Stimulated activated CD4-positive, alpha-beta T cell treated with anti-CD3 and anti-CD28 coated beads, Interleukin-12 subunit alpha, Interleukin-12 subunit beta, amount 100 ng/mL, for 4 hours (primary cell): ENCODE measurements around the gene DDX11.
"Not testable (repeated sequence)": the region's sequence is repeated elsewhere in the genome, so short reads cannot be mapped to it uniquely, and the experiment has no call there.

Experiments used
- DNase-seq: peaks from one replicate; pipeline ENCODE4 v3.0.0-alpha.2; 2020

DDX11 gene

DNA sequence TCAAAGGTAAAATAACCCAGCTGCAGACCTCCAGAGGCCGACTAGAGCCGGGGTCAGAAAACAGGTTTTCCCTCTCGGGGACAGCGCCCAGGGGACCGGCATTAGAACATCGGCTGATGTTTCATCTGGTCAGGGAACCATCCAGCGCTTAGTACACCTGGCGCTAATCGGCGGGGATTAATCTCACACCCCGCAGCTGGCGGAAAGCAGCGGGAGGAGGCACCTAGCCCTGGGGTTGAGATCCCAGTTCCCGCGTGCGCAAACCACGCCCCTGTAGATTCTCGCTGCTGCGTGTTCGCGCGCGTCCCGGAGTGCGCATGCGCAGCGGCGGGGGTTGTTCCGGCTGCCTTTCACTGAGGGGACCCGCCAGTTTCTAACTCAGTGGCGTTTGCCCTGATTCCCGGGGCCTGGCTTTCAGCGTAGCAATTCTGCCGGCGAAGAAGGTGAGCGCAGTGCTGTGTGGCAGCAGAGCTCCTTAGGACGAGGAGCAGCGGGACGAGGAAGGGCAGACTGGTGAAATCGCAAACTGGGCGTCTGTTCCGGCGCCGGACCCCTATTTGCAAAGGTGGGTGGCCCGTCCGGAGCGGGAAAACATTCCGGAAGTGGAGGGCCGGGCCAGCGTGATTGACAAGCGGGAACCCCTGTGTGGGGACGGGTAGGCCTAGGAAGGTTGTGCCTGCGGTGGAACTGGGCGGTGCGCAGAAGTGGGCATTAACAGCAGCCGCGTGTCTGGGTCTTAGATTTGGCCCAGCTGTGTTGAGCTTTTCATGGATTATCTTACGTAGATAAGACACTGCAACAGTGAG, at the start of gene DDX11:
TSS of gene DDX11 (plus strand) at position 334 of the 806 bp plus-strand sequence. CDS start 4,534 bp downstream, outside the sequence.
- peak; percentile 86 for DNase-seq

DNA sequence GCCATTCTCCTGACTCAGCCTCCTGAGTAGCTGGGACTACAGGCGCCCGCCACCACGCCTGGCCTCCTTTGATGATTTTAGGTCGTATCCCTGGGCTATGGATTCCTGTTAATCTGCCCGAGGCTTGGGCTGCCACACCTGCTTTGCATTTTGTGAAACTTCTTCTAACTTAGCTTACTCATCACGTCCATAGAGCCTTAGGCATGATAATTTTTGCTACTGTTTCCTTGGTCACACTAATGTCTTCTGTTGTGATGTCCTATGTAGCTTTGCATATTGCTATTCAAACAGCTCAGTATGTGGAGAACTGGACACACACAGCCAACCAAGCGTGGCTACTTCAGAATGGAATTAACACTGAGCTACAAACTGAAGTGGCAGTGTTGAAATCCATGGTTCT, 47.5 kb upstream of the DDX11 start:
- DNase-seq = no peak

DNA sequence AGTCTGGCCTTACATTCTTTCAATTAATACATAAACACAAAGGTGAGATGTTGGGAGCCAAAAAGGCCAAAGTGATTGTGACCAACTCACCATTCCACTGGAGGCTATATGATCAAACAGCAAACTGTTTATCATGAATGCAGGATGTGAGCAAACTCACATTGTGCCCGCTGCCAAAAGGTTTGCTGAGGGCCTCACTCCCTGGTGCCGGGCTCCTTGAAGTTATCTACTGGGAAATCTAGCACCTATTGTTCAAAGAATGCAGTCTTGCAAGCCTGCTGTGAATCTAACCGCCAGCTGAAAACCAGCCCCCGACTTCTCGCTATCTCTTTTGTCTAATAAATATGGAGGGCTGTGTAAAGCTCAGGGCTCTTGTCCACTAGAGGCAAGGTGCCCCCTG, 46.7 kb upstream of the DDX11 start:
- not testable (repeated sequence) for DNase-seq

DNA sequence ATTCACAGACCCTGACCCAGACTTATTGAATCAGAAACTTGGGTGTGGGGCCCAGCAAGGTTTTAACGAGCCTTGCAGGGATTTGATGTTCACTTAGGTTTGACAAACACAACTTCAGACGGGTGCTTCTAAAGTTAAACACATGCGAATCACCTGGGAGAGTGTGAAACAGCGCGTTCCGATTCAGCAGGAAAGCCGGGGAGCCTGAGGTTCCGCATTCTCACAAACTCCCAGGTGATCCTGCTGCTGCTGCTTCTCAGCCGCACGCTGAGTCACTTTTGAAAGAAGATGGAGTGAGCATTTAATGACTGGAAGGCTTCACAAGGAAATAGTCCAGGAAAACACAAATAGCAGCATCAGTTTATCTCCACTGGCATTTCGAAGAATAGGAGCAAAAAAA, 44.2 kb upstream of the DDX11 start:
- no peak for DNase-seq

DNA sequence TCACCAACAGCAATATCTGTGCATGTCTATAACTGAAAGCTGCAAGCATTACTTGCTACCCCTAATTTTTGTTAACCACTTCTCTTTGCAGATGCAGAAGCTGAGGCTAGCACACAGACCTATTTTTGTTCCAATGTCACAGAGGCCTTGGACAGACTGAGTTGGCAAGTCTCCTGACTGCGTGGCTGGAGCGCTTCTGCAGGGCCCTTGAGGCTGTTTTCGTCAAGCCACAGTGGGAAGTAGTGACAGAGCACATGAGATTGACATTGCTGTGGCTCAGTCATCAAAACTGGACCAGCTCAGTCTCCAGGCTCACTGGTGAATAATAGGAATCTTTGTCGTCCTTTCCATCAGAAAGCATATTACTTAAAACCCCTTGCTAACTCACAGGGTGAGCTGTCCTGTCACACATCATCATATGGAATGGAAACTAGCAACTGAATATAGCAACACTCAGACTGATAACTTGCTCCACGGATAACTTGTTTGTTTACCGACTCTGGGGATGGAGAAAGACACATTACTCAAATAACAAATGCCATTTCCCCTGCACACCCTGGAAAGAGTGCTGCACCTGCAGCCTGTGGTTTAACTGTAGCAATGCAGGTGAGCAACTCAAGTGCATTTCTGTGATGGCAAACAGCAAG, 43.6 kb upstream of the DDX11 start:
- no peak for DNase-seq

DNA sequence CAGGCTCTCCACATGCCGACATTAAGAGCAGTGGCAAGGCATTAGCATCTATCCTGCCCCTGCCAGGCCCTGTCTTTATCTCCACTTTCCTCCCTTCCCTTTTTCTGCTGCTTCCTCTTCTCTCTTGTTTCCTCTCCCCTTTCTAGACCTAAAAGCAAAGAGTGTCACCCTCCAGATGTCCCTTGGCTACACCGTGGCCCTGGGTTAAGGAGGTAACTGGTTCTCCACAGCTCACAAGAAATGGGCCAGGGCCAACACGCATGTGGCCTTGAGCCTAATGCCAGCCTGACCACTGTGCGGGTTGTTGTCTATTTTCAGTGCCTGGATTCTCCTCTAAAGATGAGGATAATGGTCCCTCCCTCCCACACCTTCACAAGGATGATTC, 41.7 kb upstream of the DDX11 start:
- no peak for DNase-seq

DNA sequence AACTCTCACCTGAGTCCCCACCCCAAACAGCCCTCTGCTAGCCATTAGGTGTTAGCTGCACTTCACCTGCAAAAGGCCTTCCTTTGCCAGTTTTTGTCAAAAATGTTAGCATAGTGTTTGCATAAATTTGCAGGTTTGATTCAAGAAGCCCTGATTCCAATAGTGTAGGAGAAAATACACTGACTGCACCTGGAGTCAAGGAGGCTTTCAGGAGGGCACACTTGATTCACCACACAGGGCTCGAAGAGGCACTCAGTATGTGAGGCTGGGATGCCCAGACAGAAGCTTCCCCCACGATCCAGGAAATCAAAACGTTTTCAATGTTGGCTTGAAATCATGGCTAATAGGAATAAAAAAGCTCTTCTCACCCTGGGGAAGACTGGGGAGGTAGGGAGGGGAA, 40.5 kb upstream of the DDX11 start:
- no peak for DNase-seq

DNA sequence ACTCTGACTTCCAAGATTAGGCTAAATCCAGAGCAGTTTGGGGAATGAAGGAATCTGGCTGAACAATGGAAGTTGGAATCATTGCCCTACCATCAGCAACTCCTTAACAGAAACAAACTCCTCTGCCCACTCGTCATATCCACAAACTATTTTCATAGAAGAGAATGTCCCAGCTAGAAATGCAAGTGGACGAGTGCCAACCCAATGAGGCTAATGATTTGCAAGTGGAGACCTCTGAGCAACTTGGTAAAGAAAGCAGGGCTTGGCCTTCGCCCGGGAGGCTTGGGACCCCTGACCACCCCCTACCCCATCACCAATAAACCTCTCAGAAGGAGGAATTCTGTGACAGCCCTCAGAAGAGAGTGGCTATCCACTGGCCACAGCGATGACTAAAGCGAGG, 40.0 kb upstream of the DDX11 start:
- DNase-seq = no peak

DNA sequence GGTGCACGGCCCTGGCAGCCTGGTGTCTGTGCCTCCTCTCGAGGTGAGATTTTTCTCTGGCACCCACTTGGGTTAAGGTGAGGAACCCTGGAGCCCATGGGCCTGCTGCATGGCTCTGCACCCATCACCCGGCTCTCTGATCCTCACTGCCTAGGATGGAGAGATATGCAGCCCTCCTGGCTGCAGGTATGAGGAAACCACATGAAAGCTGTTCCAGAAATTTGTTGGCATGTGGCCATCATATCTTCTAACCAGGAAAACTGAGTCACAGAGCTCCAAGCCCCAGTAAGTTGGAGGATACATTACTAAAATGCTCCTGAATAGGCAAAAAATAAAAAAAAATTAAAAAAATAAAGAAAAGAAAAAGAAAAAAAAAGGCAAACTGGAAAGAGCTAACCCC, 39.3 kb upstream of the DDX11 start:
- DNase-seq = no peak

DNA sequence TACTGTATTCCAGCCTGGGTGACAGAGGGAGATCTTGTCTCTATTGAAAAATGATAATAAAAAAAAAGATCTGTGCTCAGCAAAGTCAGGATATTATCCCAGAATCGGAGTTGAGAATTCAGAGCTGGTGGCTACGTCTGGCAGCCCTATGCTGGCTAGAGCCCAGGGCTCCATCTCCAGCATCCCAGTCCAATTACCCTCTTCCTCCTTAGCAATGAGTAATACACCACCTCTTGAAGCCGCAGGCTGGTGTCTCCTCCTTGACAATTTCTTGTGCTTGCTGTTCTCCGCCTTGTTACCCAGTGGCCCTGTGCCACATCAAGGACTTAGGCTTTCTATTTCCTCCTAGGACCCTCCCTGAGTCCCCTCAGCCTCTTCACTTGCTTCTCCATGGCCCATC, 38.4 kb upstream of the DDX11 start:
- no peak for DNase-seq

DNA sequence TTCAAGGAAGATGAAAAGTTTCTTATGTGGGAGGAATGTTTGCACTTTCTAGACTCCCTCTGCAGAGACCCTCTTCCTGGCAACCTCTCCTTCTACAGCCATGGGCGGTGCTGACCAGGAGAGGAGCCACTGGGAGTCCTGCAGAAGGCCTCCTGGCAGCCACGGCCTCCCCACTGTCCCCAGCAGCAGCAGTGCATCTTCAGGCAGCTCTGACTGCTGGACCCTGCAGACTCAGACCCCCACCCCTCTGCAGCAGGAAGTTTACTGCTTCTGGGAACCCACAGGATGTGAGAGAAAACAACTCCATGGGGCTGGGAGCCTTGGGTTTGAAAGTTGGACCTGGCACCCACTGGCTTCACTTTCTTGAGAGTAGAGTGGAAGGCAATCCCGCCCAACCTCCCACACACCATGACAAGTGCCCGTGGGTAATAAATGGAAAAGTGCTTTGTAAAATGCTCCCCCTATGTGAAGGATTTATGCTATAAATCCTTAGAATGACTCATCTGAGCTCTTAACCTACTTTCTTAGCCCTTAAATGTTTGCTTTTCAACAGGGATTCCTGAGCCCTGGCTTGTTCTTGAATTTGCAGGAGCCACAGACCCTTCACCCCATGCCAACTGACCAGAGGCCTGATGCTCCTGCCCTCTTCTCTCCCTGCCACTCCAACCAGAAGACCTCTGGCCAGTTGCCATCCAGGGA, 37.5 kb upstream of the DDX11 start:
- no peak for DNase-seq

DNA sequence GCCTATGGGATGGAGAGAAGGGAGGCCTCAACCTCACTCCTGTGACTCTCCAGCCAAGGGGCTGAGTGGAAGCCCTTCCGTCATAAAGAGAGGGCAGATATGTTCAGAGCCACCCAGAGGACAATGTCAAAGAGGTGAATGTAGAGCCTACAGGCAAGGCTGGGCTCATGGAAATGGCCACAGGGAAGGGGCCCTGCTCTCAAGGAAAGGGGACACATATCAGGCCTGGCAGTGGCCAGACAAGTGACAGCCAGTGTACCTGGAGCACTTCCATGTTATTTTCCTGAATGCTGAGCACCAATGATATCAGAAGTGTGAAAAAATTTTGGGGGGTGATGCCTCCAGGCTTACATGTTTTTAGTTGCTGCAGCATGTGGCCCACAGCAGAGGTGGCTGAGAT, 36.6 kb upstream of the DDX11 start:
- no peak for DNase-seq

DNA sequence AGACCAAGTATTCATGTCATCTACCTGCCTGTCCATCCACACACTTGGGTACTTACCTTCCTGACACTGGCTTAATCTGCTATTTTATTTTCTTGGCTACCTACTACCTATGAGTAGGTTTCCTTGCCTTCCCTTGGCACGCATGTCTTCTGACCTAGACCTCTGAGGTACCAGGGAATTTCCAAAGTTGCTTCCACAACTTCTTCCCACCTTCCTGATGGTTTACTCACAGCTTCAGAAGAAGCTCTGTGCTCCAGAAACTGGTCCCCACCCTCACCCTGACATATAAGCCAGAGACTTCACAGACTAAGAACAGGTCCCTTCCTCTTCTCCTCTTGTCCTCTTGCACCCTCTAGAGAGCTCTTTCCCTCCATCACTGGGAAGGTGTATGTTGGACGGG, 35.7 kb upstream of the DDX11 start:
- DNase-seq = no peak

DNA sequence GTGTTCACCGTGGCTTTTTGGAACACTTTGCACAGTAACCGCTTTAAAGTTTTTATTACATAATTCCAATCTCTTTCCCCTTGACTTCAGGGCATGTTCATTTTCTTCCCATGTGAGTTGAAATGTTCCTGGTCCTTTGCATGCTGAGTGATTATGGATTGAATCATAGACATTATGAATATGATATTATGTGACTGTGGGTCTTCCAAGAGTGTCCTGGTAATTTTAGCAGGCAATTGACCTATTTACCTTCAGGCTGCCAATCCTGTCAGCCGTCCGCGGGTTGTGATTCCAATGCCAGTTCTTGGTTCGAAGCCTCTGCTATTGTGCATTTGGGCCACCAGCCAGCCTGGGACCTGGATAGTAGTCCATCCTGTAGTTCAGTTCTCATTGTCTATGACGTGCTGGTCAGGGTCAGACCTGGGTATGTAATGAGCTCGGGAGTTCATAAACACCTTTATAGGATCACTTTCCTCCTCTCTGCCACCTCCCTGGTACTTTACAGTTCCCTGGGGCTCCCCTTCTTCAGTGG, 32.6 kb upstream of the DDX11 start:
- no peak for DNase-seq

DNA sequence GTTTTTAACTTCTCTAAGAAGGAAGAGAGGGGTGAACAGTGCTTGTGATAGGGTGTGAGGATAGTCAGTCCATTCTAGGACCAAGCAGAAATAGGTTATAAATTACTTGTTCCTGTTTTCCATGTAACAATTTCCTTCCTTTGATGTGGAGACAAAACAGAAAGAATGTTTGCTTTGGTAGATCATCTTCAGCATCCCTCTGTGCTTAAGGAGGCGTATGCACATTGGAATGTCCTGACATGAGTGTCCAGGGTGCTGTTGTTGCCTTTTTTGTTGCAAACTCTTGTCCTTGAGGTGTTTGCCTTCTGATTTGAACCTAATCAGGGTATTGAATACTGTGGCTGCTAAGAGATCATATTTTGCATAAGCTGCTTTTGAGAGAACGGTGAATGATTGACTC, 23.5 kb upstream of the DDX11 start:
- not testable (repeated sequence) for DNase-seq

DNA sequence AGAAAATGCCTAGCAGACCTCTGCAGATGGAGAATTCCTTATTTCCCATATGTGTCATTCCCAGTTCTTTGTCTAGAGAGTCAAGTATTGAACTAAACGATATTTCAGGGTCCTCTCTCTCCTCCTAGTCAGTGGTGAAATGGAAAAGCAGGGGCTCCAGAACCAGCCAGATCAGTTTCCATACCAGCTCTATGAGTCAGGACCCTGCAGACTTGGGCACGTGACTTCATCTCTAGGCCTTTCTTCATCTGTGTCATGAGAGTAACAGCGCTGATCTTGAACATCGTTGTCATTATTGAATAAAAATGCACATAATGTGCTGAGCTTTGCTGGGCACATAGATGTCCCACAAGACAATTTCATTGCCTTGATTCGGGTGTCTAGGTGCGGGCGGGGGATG, 23.1 kb upstream of the DDX11 start:
- not testable (repeated sequence) for DNase-seq

DNA sequence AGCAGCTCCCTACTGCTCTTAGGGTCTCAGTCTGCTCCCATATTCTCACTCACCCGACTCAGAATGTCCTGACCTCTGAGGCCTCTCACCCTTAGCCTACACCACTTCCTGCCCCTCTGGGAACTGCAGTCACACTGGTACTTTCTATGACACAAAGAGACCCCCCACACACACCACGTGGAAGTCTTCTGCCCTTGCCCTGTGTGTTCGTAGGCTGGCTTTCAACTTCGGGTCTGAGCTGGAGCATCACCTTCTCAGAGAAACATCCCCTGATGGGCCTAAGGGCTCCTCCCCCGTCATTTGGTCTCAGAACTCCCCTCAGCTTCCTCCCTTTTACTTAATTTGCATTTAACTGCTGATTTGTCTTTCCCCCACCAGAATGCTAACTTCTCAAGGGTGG, 22.0 kb upstream of the DDX11 start:
- DNase-seq = not testable (repeated sequence)

DNA sequence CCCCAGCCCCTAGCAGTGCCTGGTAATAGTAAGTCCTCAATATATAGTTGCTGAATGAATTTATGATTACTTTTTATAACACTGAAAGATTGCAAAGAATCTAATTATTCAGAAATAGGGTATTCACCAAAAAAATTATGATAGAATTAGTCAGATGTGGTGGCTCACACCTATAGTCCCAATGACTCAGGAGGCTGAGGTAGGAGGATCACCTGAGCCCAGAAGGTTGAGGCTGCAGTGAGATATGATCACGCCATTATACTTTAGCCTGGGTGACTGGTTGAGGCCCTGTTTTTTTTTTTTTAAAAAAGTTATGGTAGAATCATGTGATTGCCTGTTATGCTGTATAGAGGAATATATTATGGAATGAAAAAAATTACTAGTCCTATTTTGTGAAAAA, 21.5 kb upstream of the DDX11 start:
- not testable (repeated sequence) for DNase-seq

DNA sequence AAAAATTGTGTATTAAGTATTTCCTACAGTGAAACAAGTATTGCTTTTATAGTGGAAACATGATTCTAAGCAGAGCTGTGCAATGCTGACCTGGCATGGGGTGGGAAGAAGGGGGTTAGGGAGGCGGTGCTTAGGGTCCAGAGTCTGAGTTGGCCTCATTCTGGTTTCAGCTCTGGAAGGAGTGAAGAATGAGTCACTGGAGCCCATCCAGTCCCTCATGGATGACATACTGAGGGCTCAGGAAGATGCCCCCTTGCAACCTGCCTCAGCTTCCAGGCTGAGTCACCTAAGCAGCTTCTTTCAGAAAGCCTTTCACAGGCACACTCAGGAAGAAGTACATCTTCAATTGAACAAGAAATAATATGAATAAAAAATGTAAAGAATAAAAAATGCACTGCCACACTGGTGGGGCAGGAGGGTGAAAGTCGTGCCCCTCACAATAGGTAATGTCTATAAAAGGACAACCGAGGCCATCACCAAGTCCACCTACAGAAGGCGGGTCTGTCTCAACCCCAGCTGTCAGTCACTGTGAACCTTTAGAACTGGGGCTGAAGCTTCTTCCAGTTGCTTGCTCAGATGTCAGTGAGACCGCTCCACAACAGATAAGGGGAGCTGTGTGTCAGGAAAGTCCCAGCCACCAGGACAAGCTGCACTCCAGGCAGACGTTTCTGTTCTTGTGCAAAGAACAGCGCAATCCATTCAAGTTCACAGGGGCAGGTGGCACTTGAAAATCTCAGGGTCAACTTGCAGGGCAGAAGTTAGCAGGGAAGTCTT, 20.8 kb upstream of the DDX11 start:
- DNase-seq = not testable (repeated sequence)

DNA sequence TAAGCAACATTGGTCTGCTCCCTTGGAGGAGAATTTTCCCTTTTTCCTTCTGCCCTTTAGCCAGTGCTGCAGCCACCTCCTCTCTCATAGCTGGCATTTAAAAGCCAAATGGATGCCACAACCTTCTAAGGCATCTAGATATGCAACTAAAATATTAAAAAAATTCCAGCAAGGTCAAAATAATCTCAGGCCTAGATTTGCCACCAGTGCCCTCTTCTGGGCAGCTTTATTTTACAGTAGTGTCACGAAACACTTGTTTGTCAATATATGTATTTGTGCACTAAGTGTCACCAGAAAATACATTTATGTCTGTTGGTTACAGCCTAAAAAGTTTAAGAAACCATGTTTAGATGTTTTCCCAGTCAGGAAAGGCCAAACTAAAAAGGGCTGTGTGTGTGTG, 19.7 kb upstream of the DDX11 start:
- not testable (repeated sequence) for DNase-seq

DNA sequence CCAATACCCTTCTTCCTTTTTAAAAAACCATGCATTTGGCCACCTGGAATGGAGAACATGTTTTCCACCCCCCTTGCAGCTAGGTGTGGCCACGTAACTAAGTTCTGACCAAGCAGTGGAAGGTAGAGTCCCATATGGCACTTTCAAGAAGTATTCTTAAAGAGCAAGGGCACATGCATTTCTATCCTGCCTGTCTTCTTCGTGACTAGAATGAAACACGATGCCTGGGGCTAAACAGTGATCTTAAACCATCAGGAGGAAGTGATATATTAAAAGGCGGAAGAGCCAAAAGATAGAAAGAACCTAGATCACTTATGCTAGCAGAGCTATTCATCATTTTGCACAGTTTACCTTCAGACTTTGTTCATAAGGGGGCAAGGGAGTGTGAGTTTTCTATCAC, 16.0 kb upstream of the DDX11 start:
- DNase-seq = no peak

DNA sequence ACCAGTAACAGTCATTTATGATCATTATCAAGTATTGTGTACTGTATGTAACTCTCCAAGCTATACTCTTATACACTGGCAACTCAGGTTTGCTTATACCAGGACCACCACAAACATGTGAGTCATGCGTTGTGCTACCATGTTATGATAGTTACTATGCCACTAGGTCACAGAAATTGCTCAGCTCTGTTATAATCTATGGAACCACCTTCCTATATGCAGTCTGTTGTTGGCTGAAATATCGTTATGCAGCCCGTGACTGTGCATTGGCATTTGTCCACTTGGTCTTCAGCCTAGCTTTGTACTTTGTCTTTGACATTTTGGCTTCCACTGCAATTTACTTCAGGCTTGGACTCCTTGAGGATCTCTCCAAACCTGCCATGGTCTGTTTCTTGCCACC, 7.5 kb upstream of the DDX11 start:
- not testable (repeated sequence) for DNase-seq

DNA sequence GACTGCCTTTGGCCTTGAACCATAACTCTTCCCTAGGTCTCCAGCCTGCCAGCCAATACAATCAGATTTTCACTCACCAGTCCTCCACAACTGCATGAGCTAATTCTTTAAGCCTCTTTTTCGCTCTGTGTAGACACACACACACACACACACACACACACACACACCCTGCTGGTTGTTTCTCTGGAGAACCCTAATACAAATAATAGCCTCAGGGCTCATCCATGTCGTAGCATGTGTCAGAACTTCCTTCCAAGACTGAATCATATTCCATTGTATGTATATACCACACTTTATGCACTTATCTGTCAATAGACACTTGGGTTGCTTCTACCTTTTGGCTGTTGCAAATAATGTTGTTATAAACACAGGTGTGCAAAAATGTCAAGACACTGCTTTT, 6.0 kb upstream of the DDX11 start:
- not testable (repeated sequence) for DNase-seq
